ENCODE results near the gene RSL1D1.
"Not testable (repeated sequence)": the region's sequence is repeated elsewhere in the genome, so short reads cannot be mapped to it uniquely, and the experiment has no call there.

The RSL1D1 gene

DNA sequence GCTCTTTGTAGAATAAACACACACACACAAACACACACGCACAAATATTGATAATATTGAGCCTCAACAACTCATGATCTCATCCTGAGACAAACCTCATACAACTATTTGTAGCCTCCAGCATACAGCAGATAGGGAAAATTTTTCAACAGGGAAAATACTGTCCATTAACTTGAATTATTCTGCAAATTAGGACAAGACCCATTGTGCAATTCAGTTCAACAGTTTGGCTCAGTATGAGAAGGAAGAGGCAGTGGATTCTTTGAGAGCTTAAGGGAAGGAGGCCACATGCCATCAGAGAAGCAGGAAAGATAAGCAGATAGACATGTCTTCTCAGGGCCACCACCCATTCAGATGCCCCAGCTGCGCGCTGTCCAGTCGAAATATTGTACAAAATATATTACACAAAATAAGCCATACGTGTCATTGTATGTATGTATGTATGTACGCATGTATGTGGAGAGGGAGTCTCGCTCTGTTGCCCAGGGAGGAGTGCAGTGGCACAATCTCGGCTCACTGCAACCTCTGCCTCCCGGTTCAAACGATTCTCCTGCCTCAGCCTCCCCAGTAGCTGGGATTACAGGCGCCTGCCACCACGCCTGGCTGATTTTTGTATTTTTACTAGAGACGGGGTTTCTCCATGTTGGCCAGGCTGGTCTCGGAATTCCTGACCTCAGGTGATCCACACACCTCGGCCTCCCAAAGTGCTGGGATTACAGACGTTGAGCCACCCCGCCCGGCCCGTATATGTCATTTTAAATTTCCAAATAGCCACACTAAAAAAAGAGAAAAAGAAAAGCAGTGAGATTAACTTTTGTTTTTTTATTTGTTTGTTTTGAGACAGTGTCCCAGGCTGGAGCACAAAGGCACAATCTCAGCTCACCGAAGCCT lies 56.1 kb downstream of the RSL1D1 start:
- peak; percentile 41 for DNase-seq (ENCODE audit: low read depth)
- peak overlapping the region; percentile 95 for H3K4me3 ChIP-seq (ENCODE audit: control insufficient read depth, low read depth, low read length)
- TF ChIP-seq, protein P1, sequence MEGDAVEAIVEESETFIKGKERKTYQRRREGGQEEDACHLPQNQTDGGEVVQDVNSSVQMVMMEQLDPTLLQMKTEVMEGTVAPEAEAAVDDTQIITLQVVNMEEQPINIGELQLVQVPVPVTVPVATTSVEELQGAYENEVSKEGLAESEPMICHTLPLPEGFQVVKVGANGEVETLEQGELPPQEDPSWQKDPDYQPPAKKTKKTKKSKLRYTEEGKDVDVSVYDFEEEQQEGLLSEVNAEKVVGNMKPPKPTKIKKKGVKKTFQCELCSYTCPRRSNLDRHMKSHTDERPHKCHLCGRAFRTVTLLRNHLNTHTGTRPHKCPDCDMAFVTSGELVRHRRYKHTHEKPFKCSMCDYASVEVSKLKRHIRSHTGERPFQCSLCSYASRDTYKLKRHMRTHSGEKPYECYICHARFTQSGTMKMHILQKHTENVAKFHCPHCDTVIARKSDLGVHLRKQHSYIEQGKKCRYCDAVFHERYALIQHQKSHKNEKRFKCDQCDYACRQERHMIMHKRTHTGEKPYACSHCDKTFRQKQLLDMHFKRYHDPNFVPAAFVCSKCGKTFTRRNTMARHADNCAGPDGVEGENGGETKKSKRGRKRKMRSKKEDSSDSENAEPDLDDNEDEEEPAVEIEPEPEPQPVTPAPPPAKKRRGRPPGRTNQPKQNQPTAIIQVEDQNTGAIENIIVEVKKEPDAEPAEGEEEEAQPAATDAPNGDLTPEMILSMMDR (conservative IDR thresholded peaks at IDR 0.05; ENCODE audit: control insufficient read depth, insufficient read depth, low read depth, low read length): no peak

DNA sequence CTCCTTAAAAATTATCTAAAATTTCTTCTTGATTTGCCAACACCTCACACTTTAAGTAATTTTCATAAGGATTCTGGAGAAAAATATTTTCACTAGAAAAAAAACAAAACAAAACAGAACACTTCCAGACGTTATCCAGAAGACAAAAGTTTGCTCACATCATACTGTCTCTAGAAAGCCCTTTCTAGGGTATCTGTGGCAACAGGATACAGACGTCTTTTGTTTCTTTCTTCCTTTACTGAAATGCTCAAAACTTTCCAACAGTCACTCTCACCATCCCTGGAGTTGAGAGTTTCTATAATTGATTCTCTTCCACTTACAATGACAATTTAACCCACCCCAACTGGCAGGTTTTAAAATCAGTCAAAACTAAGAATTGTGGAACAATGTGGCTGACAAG lies 56.9 kb downstream of the RSL1D1 start:
- no peak overlapping the region for H3K4me3 ChIP-seq (ENCODE audit: control insufficient read depth, low read depth, low read length)
- TF ChIP-seq, protein P1 (conservative IDR thresholded peaks at IDR 0.05; ENCODE audit: control insufficient read depth, insufficient read depth, low read depth, low read length): no peak
- DNase-seq (ENCODE audit: low read depth): no peak

DNA sequence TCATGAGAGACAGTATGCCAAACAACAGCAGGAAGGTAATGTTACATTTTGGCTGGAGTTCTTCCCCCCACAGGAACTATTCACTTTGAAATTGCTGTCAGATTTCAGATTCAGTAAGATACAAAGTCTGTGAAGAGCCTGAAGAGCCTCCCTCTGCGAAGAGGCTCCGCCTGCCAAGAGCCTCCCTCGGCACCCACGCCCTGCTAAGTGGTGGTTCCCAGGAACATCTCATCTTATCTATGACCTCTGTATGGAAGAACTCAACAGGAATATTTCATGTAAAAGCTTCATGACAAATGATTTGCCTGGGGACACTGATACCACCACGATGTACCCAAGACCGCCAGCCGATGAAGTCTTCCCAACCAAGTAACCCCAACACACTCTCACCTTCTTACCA lies 57.5 kb downstream of the RSL1D1 start:
- DNase-seq (ENCODE audit: low read depth): no peak
- H3K4me3 ChIP-seq (ENCODE audit: control insufficient read depth, low read depth, low read length): no peak overlapping the region
- TF ChIP-seq, protein P1 (conservative IDR thresholded peaks at IDR 0.05; ENCODE audit: control insufficient read depth, insufficient read depth, low read depth, low read length): no peak

DNA sequence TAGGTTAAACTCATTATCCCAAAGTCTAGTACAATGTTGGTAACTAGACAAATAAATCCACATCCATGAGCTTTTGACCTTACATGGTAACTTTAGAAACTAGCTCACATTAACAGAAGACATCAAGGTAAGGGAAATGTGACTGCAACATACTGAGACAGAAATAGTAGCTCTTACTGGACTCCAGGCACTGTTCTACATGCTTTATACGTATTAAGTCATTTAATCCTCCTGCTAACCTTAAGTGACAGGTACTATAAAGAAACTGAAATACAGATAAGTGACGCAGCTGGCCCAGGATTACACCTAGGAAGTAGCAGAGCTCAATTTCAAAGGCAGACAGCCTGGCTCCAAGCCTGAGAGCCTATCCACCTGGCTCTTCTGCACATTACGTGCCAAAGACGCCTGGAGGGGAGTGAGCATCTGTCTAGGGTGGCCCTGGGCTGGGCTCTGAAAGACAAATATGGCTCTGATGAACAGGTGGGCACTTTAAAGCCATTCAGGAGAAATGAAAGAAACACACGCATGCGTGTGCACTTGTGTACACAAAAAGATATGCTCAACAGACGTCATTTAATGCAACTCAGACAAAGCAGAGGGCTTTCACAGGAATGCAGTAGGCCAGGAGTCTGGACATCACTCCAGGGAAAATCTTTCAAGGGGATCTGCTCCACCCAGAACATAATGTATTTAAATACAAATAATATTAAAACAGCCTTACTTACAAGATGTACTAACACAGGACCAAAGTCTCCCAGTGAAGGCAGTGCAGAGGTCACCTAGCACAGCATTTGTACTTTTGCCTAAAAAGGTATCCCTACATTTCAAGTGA lies 58.7 kb downstream of the RSL1D1 start:
- H3K4me3 ChIP-seq (ENCODE audit: control insufficient read depth, low read depth, low read length): no peak overlapping the region
- DNase-seq (ENCODE audit: low read depth): no peak
- TF ChIP-seq, protein P1 (conservative IDR thresholded peaks at IDR 0.05; ENCODE audit: control insufficient read depth, insufficient read depth, low read depth, low read length): no peak

DNA sequence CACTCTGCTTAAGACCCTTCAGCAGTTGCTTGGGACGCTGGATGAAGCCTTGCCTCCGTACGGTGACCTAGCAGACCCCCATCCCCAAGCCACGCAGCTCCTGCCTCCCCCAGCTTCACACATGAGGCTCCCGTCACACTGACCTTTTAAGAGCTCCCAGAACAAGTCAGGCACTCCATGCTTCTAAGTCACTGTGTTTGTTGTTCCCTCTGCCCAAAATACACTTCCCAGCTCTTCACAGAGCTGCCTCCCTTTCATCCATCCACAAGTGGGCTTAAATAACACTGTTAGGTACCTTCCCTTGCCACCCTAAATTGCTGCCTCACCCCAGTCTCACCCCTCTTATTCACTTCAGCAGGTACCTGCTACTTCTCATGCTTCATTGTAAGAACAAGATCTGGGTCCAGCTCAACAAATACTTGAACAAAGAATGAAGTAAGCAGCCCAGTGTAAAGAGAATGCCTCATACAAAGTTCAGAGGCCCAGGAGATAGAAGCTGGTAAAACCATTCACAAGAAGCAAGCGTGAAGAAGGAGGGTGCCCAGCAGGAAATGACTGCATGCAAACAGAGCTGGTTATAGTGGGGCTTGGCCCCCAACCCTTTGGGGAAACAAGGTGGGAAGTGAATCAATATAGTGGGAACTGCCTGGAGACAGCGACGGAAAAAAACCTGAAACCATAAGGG lies 60.1 kb downstream of the RSL1D1 start:
- H3K4me3 ChIP-seq (ENCODE audit: control insufficient read depth, low read depth, low read length): no peak overlapping the region
- TF ChIP-seq, protein P1 (conservative IDR thresholded peaks at IDR 0.05; ENCODE audit: control insufficient read depth, insufficient read depth, low read depth, low read length): no peak
- no peak for DNase-seq (ENCODE audit: low read depth)

DNA sequence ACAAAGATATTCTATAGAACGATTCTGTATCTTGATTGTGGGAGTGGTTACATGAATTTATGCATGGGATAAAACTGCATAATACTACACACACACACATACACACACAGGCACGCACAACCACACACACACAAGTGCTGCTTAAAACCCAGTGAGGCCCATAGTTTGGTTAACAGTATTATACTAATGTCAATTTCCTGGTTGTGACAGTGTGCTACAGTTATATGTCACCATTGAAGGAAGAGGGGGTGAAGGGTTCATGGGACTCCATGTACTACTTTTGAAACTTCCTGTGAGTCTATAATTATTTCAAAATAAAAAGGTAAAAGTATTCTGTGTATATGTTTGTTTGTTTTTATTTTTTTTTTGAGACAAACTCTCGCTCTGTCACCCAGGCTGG lies 62.4 kb downstream of the RSL1D1 start:
- no peak for DNase-seq (ENCODE audit: low read depth)
- H3K4me3 ChIP-seq (ENCODE audit: control insufficient read depth, low read depth, low read length): no peak overlapping the region
- TF ChIP-seq, protein P1 (conservative IDR thresholded peaks at IDR 0.05; ENCODE audit: control insufficient read depth, insufficient read depth, low read depth, low read length): no peak

DNA sequence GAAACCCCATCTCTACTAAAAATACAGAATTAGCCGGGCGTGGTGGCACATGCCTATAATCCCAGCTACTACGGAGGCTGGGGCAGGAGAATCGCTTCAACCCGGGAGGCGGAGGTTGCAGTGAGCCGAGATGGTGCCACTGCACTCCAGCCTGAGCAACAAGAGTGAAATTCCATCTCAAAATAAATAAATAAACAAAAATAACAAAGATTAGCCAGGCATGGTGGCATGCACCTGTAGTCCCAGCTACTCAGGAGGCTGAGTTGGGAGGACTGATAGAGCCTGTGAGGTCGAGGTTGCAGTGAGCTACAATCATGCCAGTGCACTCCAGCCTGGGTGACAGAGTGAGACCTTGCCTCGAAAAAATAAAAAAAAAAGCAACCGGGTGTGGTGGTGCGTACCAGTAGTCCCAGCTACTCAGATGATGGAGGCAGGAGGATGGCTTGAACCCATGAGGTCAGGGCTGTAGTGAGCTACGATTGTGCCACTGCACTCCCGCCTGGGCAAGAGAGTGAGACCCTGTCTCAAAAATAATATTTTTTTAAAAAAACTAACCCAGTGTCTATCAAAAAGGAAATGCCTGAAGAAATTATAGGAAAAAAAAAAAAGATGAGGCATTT lies 66.3 kb downstream of the RSL1D1 start:
- H3K4me3 ChIP-seq (ENCODE audit: control insufficient read depth, low read depth, low read length); DNase-seq (ENCODE audit: low read depth): not testable (repeated sequence)

DNA sequence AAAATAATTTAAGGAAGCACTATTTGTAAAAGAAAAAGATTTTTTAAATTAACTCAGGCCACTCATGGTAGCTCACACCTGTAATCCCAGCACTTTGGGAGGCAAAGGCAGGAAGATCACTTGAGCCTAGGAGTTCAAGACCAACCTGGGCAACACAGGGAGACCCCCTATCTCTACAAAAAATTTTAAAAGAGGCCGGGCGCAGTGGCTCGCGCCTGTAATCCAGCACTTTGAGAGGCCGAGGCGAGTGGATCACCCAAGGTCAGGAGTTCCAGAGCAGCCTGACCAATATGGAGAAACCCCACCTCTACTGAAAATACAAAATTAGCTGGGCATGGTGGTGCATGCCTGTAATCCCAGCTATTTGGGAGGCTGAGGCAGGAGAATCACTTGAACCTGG lies 67.0 kb downstream of the RSL1D1 start:
- DNase-seq (ENCODE audit: low read depth); H3K4me3 ChIP-seq (ENCODE audit: control insufficient read depth, low read depth, low read length): not testable (repeated sequence)
